Lower leg skin (tissue), 3 donors: ENCODE measurements around the gene SIMC1.

Source experiments
- CTCF ChIP-seq, 3 donors: fragments of 450-650 bp; IDR thresholded peaks; one replicate each; pipeline ENCODE4 v1.5.1; 2016; ENCODE audit warnings: antibody characterized with exemption in 3 of 3, mild to moderate bottlenecking in 3 of 3, moderate library complexity in 2 of 3
- POLR2A ChIP-seq, 2 donors: fragments of 450-650 bp; IDR thresholded peaks; one replicate each; pipeline ENCODE4 v1.6.1; 2016 to 2017; ENCODE audit warnings: antibody characterized with exemption in 2 of 2, mild to moderate bottlenecking in 1 of 2, moderate library complexity in 1 of 2

GRCh38 chr5:176341325-176342157 lies 103.3 kb downstream of the SIMC1 start:
- TF ChIP-seq CTCF (IDR thresholded peaks at IDR 0.05), result no peak
- TF ChIP-seq POLR2A (IDR thresholded peaks at IDR 0.05), result no peak
